H9 (cell line): ENCODE data around the gene ZDHHC1. TPM values are rescaled to one million over a fixed set of nuclear protein-coding genes. Genes with fewer than 3 reads are reported as not detected.

Experiments
- DNase-seq: peaks from one replicate; pipeline ENCODE4 v3.0.0-alpha.2; 2017
- H2AFZ ChIP-seq: one replicate; pipeline ENCODE4 v1.6.1; 2013; ENCODE audit warnings: mild to moderate bottlenecking, low read length, control low read depth, moderate library complexity
- H2AK5ac ChIP-seq: 2 replicates; pipeline ENCODE4 v1.6.1; 2013; ENCODE audit warnings: low read length, control low read depth, mixed read lengths; ENCODE audit not compliant: insufficient read length
- H2BK120ac ChIP-seq: one replicate; pipeline ENCODE4 v1.6.1; 2013; ENCODE audit warnings: low read depth, mild to moderate bottlenecking, low read length, control low read depth, inconsistent platforms; ENCODE audit not compliant: poor library complexity, severe bottlenecking
- H2BK12ac ChIP-seq: 2 replicates; pipeline ENCODE4 v1.6.1; 2013; ENCODE audit warnings: low read length, control low read depth, mixed read lengths, low read depth; ENCODE audit not compliant: insufficient read length
- H2BK15ac ChIP-seq: 2 replicates; pipeline ENCODE4 v1.6.1; 2013; ENCODE audit warnings: low read depth, low read length, control low read depth
- H2BK20ac ChIP-seq: one replicate; pipeline ENCODE4 v1.6.1; 2013; ENCODE audit warnings: low read depth, mild to moderate bottlenecking, low read length, control low read depth, inconsistent platforms; ENCODE audit not compliant: poor library complexity, severe bottlenecking
- H2BK5ac ChIP-seq: 2 replicates; pipeline ENCODE4 v1.6.1; 2013; ENCODE audit warnings: low read length, control low read depth, mixed read lengths; ENCODE audit not compliant: insufficient read length
- H3K14ac ChIP-seq: 2 replicates; pipeline ENCODE4 v1.6.1; 2013; ENCODE audit warnings: low read length, control low read depth; ENCODE audit not compliant: insufficient read depth
- H3K18ac ChIP-seq: 2 replicates; pipeline ENCODE4 v1.6.1; 2013; ENCODE audit warnings: low read depth, mild to moderate bottlenecking, mixed read lengths, low read length, control low read depth; ENCODE audit not compliant: insufficient read length
- H3K23ac ChIP-seq: 2 replicates; pipeline ENCODE4 v1.6.1; 2013; ENCODE audit warnings: low read length, control low read depth, mixed read lengths, low read depth; ENCODE audit not compliant: insufficient read length
- H3K23me2 ChIP-seq: 2 replicates; pipeline ENCODE4 v1.6.1; 2013; ENCODE audit warnings: low read depth, mild to moderate bottlenecking, mixed read lengths, low read length, control low read depth; ENCODE audit not compliant: insufficient read length, poor library complexity, severe bottlenecking
- H3K27ac ChIP-seq: 2 replicates; pipeline ENCODE4 v1.5.1; 2013; ENCODE audit warnings: low read length, control low read depth, mixed read lengths, low read depth; ENCODE audit not compliant: insufficient read length
- H3K27me3 ChIP-seq: 2 replicates; pipeline ENCODE4 v1.6.1; 2013; ENCODE audit warnings: low read length, control low read depth, inconsistent platforms; ENCODE audit not compliant: insufficient read depth
- H3K4ac ChIP-seq: 2 replicates; pipeline ENCODE4 v1.6.1; 2013; ENCODE audit warnings: low read depth, mild to moderate bottlenecking, control low read depth, inconsistent platforms, low read length, moderate library complexity
- H3K4me1 ChIP-seq: 2 replicates; pipeline ENCODE4 v1.6.1; 2013; ENCODE audit warnings: low read length, control low read depth, inconsistent platforms; ENCODE audit not compliant: insufficient read depth
- H3K4me2 ChIP-seq: 2 replicates; pipeline ENCODE4 v1.6.1; 2013; ENCODE audit warnings: low read length, control low read depth, mixed read lengths; ENCODE audit not compliant: insufficient read length, insufficient read depth
- H3K56ac ChIP-seq: 2 replicates; pipeline ENCODE4 v1.6.1; 2013; ENCODE audit warnings: low read depth, mild to moderate bottlenecking, mixed read lengths, low read length, control low read depth; ENCODE audit not compliant: insufficient read length
- H3K79me1 ChIP-seq: 2 replicates; pipeline ENCODE4 v1.6.1; 2013; ENCODE audit warnings: low read depth, mild to moderate bottlenecking, moderate library complexity, low read length, control low read depth, inconsistent platforms; ENCODE audit not compliant: insufficient read depth, poor library complexity, severe bottlenecking
- H3K79me2 ChIP-seq: 2 replicates; pipeline ENCODE4 v1.6.1; 2013; ENCODE audit warnings: low read length, control low read depth, inconsistent platforms; ENCODE audit not compliant: insufficient read depth
- H3K9ac ChIP-seq: 2 replicates; pipeline ENCODE4 v1.6.1; 2013; ENCODE audit warnings: low read length, control low read depth, mixed read lengths; ENCODE audit not compliant: insufficient read length; ENCODE audit errors: extremely low read depth
- H3K9me3 ChIP-seq: one replicate; pipeline ENCODE4 v1.6.1; 2013; ENCODE audit warnings: low read depth, low read length, inconsistent platforms; ENCODE audit not compliant: control insufficient read depth
- H3T11ph ChIP-seq: one replicate; pipeline ENCODE4 v1.6.1; 2013; ENCODE audit warnings: mild to moderate bottlenecking, low read length, control low read depth, inconsistent platforms
- H4K20me1 ChIP-seq: one replicate; pipeline ENCODE4 v1.6.1; 2013; ENCODE audit not compliant: control insufficient read depth, insufficient read length, insufficient read depth
- H4K5ac ChIP-seq: 2 replicates; pipeline ENCODE4 v1.6.1; 2013; ENCODE audit warnings: low read depth, mild to moderate bottlenecking, mixed read lengths, low read length, control low read depth; ENCODE audit not compliant: insufficient read length
- H4K8ac ChIP-seq: replicated peaks from 2 replicates; pipeline ENCODE4 v1.6.1; 2013; ENCODE audit warnings: low read length, control low read depth, mixed read lengths, low read depth; ENCODE audit not compliant: insufficient read length
- H4K91ac ChIP-seq: 2 replicates; pipeline ENCODE4 v1.6.1; 2013; ENCODE audit warnings: low read depth, mild to moderate bottlenecking, moderate library complexity, mixed read lengths, low read length, control low read depth; ENCODE audit not compliant: insufficient read length
- H3K27ac Mint-ChIP-seq, 3 experiments: 2 replicates in 2 of 3; 3 replicates in 1 of 3; pipeline ENCODE4 v1.8.0; 2020 to 2021; ENCODE audit warnings: mixed read lengths in 3 of 3, mild to moderate bottlenecking in 1 of 3, moderate library complexity in 1 of 3
- H3K27me3 Mint-ChIP-seq: 2 replicates; pipeline ENCODE4 v1.8.0; 2021; ENCODE audit warnings: low read depth, mild to moderate bottlenecking, moderate library complexity, mixed read lengths
- H3K36me3 Mint-ChIP-seq, 3 experiments: 2 replicates in 2 of 3; 3 replicates in 1 of 3; pipeline ENCODE4 v1.8.0; 2020 to 2021; ENCODE audit warnings: low read depth in 3 of 3, mixed read lengths in 3 of 3; ENCODE audit not compliant: insufficient read depth in 1 of 3
- H3K4me1 Mint-ChIP-seq, 2 experiments: 2 replicates each; pipeline ENCODE4 v1.8.0; 2020; ENCODE audit warnings: mixed read lengths in 2 of 2
- H3K4me3 Mint-ChIP-seq, 2 experiments: 2 replicates in 1 of 2; 3 replicates in 1 of 2; pipeline ENCODE4 v1.8.0; 2020 to 2021; ENCODE audit warnings: mild to moderate bottlenecking in 2 of 2, mixed read lengths in 2 of 2, moderate library complexity in 1 of 2
- H3K9me3 Mint-ChIP-seq, 2 experiments: 2 replicates in 1 of 2; 3 replicates in 1 of 2; pipeline ENCODE4 v1.8.0; 2020; ENCODE audit warnings: mild to moderate bottlenecking in 2 of 2, mixed read lengths in 2 of 2, moderate library complexity in 1 of 2
- WGBS: extraction: QIAGEN DNeasy Blood & Tissue Kit; methylation state at CpG from one replicate; pipeline ENCODE4 v1.1.7; 2013; ENCODE audit warnings: missing lambda C conversion rate, low lambda C conversion rate, mixed read lengths; ENCODE audit not compliant: insufficient read length; ENCODE audit errors: extremely low coverage; 5-methylcytosine and 5-hydroxymethylcytosine counted together
- total RNA-seq: library from RNA; stranded (reverse); gene quantifications from 2 replicates; pipeline ENCODE4 v1.2.1, GENCODE V29; 2021
- TF ChIP-seq, protein P1 (sequence below): fragments of 200-600 bp; sonication (generic); conservative IDR thresholded peaks from 3 replicates; pipeline ENCODE4 v1.8.0; 2021; ENCODE audit warnings: antibody characterized with exemption, mild to moderate bottlenecking

The ZDHHC1 gene
- total RNA-seq, 1 experiment from 2014 or later, result 3.7 TPM

DNA sequence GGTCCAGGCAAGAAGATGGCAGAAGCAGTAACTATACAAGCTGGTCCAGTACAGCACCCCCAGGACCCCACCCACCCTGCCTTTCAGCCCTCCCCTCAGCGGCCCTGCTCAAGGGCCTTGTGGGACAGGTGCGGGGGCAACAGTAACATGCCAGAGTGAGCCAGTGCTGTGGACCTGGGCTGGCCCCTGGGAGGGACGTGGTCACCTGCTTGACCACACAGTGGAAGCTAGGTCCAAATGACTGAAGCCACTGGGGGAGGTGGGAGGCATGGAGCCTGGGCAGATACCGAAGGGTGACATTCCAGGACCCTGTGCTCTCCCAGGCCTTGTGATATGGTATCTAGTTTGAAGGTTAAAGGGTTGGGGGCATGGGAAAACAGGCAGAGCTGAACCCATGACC, 47.4 kb upstream of the ZDHHC1 start:
- no peak for DNase-seq
- H2AFZ ChIP-seq, result no peak overlapping the region
- Mint-ChIP-seq H3K27me3 (no peaks in the 10 kb centered on the region), H3K27ac (no peak overlapping the region), H3K36me3 (no peaks in the 10 kb centered on the region), H3K4me1 (peaks cover 4 to 6% of the 10 kb centered on the region in 2 experiments), H3K4me3 (no peak overlapping the region), H3K9me3 (no peaks in the 10 kb centered on the region)
- H3K23ac ChIP-seq, result no peak overlapping the region
- H3K9me3 ChIP-seq, result no peaks in the 10 kb centered on the region
- H4K8ac ChIP-seq, result no peak overlapping the region
- no peak overlapping the region for H3K14ac ChIP-seq
- H3T11ph ChIP-seq, result no peak overlapping the region
- no peak overlapping the region for H2BK20ac ChIP-seq
- H3K4ac ChIP-seq, result no peak overlapping the region
- no peak overlapping the region for H3K4me2 ChIP-seq
- H4K91ac ChIP-seq, result no peak overlapping the region
- no peak overlapping the region for H2AK5ac ChIP-seq
- H2BK120ac ChIP-seq, result no peak overlapping the region
- no CpG with 5 or more reads among the region's 4 CpGs for WGBS
- no peak overlapping the region for H2BK12ac ChIP-seq
- H3K27ac ChIP-seq, result no peak overlapping the region
- no peak overlapping the region for H3K18ac ChIP-seq
- no peak overlapping the region for H4K5ac ChIP-seq
- no peaks in the 10 kb centered on the region for H3K79me1 ChIP-seq
- no peaks in the 10 kb centered on the region for H3K23me2 ChIP-seq
- no peak overlapping the region for H2BK5ac ChIP-seq
- H2BK15ac ChIP-seq, result no peak overlapping the region
- H4K20me1 ChIP-seq, result no peaks in the 10 kb centered on the region
- TF ChIP-seq, protein P1, sequence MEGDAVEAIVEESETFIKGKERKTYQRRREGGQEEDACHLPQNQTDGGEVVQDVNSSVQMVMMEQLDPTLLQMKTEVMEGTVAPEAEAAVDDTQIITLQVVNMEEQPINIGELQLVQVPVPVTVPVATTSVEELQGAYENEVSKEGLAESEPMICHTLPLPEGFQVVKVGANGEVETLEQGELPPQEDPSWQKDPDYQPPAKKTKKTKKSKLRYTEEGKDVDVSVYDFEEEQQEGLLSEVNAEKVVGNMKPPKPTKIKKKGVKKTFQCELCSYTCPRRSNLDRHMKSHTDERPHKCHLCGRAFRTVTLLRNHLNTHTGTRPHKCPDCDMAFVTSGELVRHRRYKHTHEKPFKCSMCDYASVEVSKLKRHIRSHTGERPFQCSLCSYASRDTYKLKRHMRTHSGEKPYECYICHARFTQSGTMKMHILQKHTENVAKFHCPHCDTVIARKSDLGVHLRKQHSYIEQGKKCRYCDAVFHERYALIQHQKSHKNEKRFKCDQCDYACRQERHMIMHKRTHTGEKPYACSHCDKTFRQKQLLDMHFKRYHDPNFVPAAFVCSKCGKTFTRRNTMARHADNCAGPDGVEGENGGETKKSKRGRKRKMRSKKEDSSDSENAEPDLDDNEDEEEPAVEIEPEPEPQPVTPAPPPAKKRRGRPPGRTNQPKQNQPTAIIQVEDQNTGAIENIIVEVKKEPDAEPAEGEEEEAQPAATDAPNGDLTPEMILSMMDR, result no peak
- H3K9ac ChIP-seq, result no peak overlapping the region
- H3K56ac ChIP-seq, result no peak overlapping the region
- no peaks in the 10 kb centered on the region for H3K79me2 ChIP-seq
- H3K4me1 ChIP-seq, result no peaks in the 10 kb centered on the region
- H3K27me3 ChIP-seq, result no peaks in the 10 kb centered on the region
